GM08714 (cell line): ENCODE measurements around the gene CD81.

ENCODE experiments used
- H3K4me3 ChIP-seq: fragments of 200-500 bp; sonication (Bioruptor generic); 2 replicates; pipeline ENCODE4 v1.5.1; 2014; ENCODE audit warnings: mild to moderate bottlenecking, low read length, inconsistent platforms
- ZNF274 ChIP-seq: IDR thresholded peaks from 2 replicates; pipeline ENCODE4 v1.6.1; 2012; ENCODE audit warnings: mild to moderate bottlenecking, low read depth, low read length

The CD81 gene

DNA sequence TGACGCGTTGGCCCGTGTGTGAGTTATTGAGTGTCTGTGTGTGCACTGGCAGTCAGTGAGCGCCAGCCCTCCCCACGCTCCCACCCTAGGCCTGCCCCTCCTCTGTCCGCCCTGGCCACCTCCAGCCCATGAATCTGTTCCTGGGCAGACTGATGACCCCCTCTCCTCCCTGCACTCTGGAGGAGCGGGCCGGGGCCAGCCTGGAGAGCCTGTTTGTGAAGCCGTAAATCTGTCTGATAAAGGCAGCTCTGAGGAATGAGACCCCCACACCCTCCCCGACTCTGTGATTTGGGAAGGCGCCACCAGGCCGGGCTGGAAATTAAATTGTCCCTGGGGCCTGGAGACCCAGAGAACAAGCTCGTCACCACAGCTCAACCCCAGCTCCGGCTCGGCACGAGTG, 32.0 kb downstream of the CD81 start:
- no peak for TF ChIP-seq ZNF274
- H3K4me3 ChIP-seq: no peak overlapping the region

DNA sequence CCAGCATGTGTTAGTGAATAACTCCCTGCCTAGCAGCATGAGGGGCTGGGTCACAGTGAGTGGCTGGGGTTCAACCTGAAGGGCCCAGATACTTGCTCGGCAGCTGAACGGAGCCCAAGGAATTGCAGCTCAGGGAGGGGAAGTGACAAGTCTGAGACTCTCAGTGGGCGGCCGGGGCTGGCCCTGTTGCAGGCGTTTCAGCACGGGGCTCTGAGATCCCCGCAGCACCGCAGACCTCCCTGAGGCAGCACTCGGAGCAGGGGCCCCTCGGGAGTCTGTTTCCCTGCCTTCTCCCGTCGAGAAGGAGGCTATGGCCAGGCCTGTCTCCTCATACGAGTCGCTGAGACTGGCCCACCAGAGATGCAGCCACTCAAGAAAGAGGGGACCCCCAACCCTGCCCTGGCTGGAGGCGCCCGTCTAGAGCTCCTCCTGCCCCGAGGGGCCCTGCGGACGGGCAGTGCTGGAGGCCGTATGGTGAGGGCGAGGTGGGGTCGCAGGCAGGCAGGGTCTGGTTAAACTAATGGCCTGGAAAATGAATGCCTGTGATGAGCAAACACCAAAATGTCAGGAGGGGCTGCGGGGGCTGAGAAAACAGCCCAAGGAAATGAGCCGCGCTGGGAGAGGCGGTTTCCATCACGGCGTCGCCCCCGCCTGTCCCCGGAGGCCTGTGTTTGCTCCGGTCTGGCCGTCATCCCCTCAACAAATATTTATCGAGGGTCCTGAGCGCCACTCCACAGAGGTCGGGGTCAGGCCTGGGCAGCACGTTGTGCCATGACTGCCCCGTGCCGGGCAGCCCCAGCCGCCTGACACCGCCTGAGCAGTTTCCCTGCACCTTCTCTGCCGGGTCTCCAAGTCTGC, 32.7 kb downstream of the CD81 start:
- H3K4me3 ChIP-seq: no peak overlapping the region
- TF ChIP-seq ZNF274: no peak

DNA sequence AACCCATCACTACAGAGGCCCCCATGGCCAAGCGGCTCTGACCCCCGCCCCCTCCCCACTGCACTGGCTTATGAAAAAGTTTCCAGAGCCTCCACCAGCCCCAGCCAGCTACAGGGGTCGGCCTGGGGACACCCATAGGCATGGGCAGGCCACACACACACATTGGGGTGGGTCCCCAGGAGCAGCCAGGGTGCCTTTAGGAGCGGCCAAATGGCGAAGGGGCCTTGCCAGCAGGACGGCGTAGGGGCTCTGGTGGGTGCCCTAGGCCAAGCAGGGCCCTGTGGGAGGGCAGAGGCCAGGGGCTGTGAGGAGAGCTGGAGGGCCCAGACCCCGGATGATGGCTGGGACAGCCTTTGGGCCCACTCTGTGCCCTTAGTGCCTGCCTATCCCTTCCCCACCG, 33.5 kb downstream of the CD81 start:
- no peak overlapping the region for H3K4me3 ChIP-seq
- no peak for TF ChIP-seq ZNF274

GRCh38 chr11:2411446-2412305, 34.6 kb downstream of the CD81 start:
- no peak overlapping the region for H3K4me3 ChIP-seq
- no peak for TF ChIP-seq ZNF274

DNA sequence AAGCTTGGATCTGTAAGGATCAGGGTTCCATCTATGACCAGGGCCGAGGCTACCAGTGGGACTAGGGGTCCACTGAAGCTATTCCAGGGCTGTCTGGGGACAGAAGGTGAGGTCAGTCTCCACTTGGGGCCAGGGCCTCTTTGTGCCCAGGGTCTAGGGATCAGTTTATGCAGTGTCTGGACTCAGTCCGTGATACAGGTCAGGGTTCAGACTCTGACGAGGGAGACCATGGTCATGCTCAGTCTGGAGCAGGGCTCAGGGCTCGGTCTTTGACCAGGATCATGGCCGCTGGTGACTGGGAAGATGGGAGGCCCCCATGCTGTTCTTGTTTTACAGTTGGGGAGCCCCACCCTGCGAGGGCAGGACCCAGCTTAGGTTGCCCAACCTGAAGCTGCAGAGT, 35.2 kb downstream of the CD81 start:
- TF ChIP-seq ZNF274: no peak
- no peak overlapping the region for H3K4me3 ChIP-seq

DNA sequence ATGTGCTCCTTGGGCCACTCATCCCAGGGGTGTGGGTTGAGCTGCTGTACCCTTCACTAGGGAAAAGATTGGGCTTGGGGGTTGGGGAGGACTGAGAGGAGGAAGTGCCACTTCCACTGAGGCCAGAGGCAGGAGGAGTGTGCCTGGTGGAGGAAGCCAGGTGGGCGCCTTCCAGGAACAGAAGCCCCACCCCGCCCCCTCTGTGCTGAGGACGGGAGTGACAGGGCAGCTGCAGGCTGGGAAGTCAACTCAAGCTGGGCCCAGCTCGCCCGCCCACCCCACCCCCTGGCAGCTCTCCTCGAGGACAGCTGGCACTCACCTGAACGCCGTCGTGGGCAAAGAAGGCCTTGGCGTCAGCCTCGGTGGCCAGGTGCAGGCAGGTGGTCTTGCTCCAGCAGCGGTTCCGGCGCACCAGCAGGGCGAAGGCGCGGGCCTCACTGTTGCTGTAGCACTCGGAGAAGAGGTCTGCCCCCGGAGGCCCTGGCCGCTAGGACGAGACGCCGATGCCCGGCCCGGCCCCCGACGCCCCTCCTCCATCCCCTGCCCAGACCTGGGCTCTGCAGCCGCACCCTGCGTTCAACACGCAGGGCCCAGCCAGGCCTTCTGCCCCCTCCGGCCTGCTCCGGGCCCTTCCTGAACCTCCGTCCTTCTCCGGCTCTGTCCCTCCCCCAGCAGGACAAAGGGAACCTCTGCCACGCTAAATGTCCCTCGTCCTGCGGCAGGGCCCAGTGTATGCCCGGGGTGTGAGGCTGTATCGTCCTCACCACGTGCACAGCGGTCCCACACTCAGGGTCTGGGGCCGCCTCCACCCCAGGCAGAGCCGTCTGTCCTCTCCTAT, 36.9 kb downstream of the CD81 start:
- no peak for TF ChIP-seq ZNF274
- H3K4me3 ChIP-seq: no peak overlapping the region

DNA sequence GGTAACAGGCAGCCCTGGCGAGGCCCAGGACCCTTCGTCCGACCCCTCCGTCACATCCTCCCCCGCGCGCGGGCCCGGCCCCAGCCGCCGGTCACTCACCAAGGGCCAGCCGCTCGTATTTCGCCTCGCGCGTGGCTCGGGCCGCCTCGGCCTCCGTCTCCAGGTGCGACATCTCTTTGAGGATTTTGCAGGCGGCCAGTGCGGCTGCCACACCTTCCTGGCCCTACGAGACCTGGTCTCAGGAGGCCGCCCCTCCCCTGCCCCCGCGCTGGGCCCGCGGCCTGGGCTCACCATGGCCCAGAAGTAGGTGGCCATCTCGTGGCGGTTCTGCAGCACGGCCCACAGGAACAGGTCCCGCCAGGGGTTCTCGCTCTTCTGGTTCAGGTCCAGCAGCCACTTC, 37.5 kb downstream of the CD81 start:
- H3K4me3 ChIP-seq: no peak overlapping the region

GRCh38 chr11:2415171-2415570, 38.1 kb downstream of the CD81 start:
- H3K4me3 ChIP-seq: no peak overlapping the region
- TF ChIP-seq ZNF274: no peak

More for the DNA sequence above, 37.5 kb downstream of the CD81 start:
- no peak for TF ChIP-seq ZNF274

DNA sequence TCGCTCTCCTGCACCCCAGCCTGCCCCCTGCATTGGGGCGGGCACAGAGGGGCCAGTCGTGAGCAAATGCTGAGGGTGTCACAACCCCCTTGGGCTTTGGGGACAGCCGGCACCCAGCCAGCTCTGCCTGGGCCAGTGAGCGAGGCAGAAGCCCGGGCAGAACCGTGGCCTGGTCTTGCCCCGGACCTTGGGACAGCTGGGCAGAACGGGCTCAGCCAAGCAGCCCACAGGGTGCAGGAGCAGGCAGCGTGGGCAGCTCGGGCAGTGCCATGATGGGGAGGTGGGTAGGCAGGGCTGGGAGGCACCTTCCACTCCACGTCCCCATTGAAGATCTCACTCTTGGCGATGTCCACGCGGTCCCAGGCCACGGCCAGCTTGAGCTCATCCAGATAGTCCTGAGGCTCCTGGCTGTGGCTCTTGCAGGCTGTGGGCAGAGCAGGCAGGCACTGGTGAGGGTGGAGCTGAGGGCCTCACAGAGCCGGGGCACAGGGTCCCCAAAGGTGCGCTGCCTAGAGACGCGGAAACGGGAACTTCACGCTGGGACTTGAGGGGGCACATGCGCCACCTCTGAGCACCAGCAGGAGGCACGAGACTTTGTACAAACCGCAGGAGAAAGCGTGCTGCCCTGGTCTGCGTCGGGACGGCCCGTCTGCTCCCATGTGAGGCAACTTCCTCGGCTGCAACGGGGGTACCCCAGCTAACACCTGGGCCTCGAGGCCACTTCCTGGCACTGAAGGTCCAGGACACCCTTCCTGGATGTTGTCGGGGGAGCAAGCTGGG, 38.7 kb downstream of the CD81 start:
- no peak for TF ChIP-seq ZNF274
- H3K4me3 ChIP-seq: no peak overlapping the region

DNA sequence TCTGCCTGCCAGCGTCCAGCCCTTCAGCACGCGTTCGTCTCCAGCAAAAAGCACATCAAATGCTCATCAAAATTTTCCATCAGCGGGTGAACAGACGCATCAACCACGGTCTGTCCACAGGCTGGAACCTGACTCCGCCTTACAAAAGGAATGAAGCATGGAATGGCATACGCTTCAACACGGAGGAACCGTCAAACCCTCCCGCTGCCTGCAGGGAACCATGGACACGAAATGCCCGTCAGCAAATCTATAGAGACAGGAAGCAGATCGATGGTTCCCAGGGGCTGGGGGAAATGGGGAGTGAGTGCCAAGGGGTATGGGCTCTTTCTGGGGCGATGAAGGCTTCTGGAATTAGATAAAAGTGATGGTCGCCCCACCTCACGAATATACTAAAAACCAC, 39.7 kb downstream of the CD81 start:
- H3K4me3 ChIP-seq: no peak overlapping the region
- no peak for TF ChIP-seq ZNF274

DNA sequence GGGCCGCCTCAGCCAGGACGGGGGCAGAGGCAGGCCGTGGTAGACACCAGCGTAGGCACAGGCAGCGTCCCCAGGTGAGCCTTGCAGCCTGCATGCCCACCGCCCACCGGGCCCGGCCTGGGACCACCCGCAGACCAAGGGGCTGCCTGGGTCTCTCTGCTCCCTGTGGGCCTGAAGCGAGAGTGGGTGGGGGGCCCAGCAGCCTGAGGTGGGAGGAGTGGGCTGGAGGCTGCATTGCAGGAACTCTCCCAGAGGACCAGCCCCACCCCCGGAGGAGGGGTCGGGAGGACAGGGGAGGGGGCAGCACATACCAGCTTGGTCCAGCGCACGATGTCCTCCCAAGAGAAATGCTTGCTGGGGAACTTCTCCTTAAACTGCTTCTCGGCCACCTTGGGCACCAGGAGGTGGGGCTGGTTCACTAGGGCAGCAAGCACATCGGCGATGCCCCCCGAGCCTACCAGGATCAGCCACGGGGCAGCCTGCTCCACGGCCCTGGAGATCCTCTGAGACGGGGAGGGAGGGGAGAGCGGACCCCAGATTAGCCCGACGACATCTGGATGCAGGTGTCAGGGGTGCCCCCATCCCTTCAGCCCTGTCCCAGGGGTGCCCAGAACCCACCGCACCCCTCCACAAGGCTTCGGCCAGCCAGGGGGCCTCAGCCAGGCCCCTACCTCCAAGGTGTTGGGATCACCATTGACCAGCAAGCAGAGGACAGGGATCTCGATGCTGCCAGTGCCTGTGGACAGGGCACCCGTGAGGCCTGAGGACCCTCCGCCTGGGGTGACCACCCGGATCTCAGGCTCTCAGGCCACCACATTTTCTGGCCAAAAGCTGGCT, 41.0 kb downstream of the CD81 start:
- no peak overlapping the region for H3K4me3 ChIP-seq
- TF ChIP-seq ZNF274: no peak

DNA sequence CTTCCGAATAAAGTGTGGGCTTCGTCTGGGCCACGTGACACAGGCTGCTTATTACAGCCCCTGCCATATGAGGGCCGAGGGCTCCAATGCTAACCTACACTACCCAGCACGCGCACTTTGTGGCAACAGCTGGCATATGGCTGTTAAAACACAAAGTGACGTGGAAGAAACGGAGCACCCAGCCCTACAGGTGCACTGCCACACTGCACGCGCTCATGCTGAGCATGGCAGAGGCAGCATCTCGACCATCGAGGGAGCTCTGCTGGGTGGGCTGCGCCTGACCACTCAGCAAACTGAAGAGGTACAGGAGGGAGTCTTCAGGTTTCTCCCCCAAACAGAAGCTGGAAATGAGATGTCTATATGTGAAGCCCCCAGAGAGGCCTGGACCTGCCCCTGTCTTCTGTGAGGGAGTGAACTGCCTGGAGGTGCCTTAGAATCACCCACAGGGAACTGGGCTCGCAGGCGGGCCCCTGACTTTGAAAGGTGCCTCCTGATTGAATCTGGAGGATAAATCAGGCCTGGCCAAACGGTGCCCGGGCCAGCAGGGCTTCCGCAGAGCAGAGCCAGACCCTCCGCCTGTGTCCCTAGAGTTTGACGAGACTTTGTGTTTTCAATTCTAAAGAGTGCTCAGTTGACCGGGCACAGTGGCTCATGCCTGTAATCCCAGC, 41.7 kb downstream of the CD81 start:
- no peak overlapping the region for H3K4me3 ChIP-seq
- no peak for TF ChIP-seq ZNF274
